SH-SY5Y (cell line): ENCODE results near the gene GRM6.

ENCODE experiments used
- GATA2 ChIP-seq: IDR thresholded peaks from 2 replicates; pipeline ENCODE4 v1.6.1; 2011; ENCODE audit warnings: mild to moderate bottlenecking, low read depth, low read length
- GATA3 ChIP-seq: IDR thresholded peaks from 2 replicates; pipeline ENCODE4 v1.6.1; 2011; ENCODE audit warnings: low read depth, mild to moderate bottlenecking, low read length, moderate library complexity

DNA sequence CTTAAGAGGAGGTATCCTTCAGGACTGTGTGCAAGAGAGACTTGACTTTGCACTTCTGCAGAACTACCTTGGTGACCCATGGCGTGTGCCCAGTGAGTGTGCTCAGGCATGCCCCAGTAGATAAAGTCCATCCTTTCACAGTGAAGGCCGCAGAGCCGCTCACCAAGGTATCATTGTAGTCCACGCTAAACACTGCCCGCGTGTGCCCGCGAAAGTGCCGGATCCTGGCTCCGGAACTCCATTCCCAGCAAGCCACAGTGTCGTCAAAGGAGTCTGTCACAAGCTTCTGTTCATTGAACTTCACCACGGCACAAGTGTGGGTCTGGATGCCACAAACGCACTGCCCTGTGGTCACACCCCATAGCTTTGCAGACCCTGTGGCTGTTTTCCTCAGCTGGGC is 3.3 kb upstream of the GRM6 start:
- TF ChIP-seq GATA2 = no peak
- TF ChIP-seq GATA3 = no peak
